Neutrophil (primary cell): ENCODE data around the gene TGFB1.

Source experiments
- H3K27ac ChIP-seq: fragments of 200-600 bp; sonication (generic); 2 replicates; pipeline ENCODE4 v1.5.1; 2016; ENCODE audit warnings: mild to moderate bottlenecking, moderate library complexity
- H3K27me3 ChIP-seq: fragments of 200-600 bp; sonication (generic); 2 replicates; pipeline ENCODE4 v1.6.0; 2016; ENCODE audit warnings: mild to moderate bottlenecking
- H3K36me3 ChIP-seq: fragments of 200-600 bp; sonication (generic); 2 replicates; pipeline ENCODE4 v1.5.1; 2017
- H3K4me1 ChIP-seq, 2 experiments: fragments of 200-600 bp in 1 of 2; sonication (generic) in 1 of 2; 1 replicate in 1 of 2; 2 replicates in 1 of 2; pipeline versions ENCODE4 v1.5.1 to v1.6.1; 2013 to 2016; ENCODE audit warnings: low read depth in 1 of 2, low read length in 1 of 2, mild to moderate bottlenecking in 1 of 2, moderate library complexity in 1 of 2; ENCODE audit not compliant: control insufficient read depth in 1 of 2, insufficient read depth in 1 of 2
- H3K4me3 ChIP-seq, 2 experiments: fragments of 200-600 bp in 1 of 2; sonication (generic) in 1 of 2; 1 replicate in 1 of 2; 2 replicates in 1 of 2; pipeline ENCODE4 v1.5.1; 2013 to 2016; ENCODE audit warnings: low read depth in 1 of 2, low read length in 1 of 2, mild to moderate bottlenecking in 1 of 2, moderate library complexity in 1 of 2
- H3K9me3 ChIP-seq: fragments of 200-600 bp; sonication (generic); 2 replicates; pipeline ENCODE4 v1.5.1; 2016
- CTCF ChIP-seq: fragments of 200-600 bp; sonication (generic); IDR thresholded peaks from 2 replicates; pipeline ENCODE4 v1.5.1; 2016; ENCODE audit warnings: antibody characterized with exemption

Gene TGFB1

DNA sequence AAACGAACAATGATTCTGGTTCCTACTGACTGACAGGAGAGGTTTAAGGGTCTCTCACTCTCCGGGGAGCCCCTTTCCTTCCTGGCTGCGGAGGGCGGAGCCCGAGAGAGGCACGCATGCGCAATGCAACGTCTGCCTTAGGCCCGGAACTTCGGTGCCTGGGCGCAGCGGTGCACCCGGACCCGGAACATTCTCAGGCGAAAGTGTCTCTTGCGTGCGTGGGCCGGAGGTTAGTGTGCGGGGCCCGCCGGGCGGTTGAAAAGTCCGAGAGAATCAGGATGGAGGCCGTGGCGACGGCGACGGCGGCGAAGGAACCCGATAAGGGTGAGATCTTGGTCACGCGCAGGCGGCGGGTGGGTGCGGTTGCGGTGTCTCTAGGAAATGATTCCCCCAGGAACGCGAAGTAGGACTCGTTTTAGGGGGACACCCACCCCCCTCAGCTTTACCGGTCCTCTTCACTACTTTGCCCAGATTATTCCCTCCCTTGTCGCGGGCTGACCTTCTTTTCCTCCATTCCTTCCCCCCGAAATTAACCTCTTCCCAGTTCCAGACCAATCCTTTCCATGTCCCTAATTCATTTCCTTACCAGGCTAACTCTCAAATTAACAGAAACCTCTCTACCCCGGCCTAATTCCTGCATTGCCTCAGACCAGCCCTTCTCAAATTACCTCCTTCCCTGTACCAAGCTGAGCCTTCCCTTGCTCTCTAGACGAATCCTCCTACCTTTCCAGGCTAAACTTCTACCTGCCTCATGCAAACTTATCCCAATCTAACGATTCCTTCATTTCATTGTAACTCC is 43.5 kb downstream of the TGFB1 start, which contains the start of gene CCDC97:
TSS of gene CCDC97 (plus strand) at position 140 of the 799 bp plus-strand sequence. CDS start at position 279, 139 bp downstream.
- peak; percentile 53 for TF ChIP-seq CTCF
- H3K36me3 ChIP-seq = peaks cover 42% of the 10 kb centered on the region
- H3K4me3 ChIP-seq = peak within 1 kb of the TSS; percentile 93 to 98
- peaks cover 45 to 53% of the 10 kb centered on the region in 2 experiments for H3K4me1 ChIP-seq
- no peaks in the 10 kb centered on the region for H3K9me3 ChIP-seq
- H3K27ac ChIP-seq = peak within 1 kb of the TSS; percentile 91
- H3K27me3 ChIP-seq = no peaks in the 10 kb centered on the region

DNA sequence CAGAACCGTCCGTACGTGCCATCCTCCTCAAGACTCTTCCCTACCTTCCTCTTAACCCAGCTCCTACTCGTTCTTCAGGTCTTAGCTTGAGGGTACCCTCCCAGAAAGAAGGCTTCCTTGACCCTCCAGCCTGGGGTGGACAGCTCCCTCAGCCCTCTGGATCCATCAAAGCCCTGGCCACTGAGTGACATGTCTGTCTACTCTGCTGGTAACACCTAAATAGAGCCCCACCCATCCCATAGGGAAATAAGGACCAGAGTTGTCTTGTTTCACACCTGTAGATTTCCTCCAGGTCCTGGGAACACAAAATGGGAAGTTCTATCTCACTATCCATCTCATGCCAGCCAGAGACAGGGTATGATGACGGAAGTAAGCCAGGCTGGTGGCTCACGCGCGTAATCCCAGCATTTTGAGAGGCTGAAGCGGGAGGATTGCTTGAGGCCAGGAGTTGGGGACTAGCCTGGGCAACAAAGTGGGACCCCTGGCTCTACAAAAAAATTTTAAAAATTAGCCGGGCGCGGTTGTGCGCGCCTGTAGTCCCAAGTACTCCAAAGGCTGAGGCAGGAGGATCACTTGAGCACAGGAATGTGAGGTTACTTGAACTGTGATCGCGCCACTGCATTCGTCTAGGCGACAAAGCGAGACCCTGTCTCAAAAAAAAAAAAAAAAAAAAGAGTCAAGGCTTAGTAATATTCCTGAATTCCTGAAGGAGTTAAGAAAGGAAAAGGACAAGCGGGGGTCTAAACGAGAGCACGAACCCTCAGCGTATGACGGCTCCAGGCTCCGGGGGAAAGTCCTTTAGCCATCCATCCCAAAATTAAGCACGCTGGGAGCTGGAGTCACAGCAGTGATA is 44.3 kb downstream of the TGFB1 start:
- peak overlapping the region; percentile 93 to 98 for H3K4me3 ChIP-seq
- H3K27me3 ChIP-seq = no peaks in the 10 kb centered on the region
- TF ChIP-seq CTCF = no peak
- H3K4me1 ChIP-seq = peaks cover 45 to 53% of the 10 kb centered on the region in 2 experiments
- peaks cover 46% of the 10 kb centered on the region for H3K36me3 ChIP-seq
- no peaks in the 10 kb centered on the region for H3K9me3 ChIP-seq
- peak overlapping the region; percentile 91 for H3K27ac ChIP-seq

- TF ChIP-seq CTCF = peak; percentile 94
- Histone ChIP-seq H3K4me1 (peaks cover 45 to 53% of the 10 kb centered on the region in 2 experiments), H3K36me3 (peaks cover 48% of the 10 kb centered on the region), H3K27me3 (no peaks in the 10 kb centered on the region), H3K27ac (peak overlapping the region; percentile 91), H3K4me3 (peak overlapping the region; percentile 35 to 98), H3K9me3 (no peaks in the 10 kb centered on the region)
Observed at GRCh38 chr19:41308450-41309179, 45.1 kb downstream of the TGFB1 start.

- Histone ChIP-seq H3K36me3 (peaks cover 48% of the 10 kb centered on the region), H3K4me1 (peaks cover 46 to 55% of the 10 kb centered on the region in 2 experiments), H3K27ac (peak overlapping the region; percentile 91), H3K9me3 (no peaks in the 10 kb centered on the region), H3K27me3 (no peaks in the 10 kb centered on the region), H3K4me3 (peak overlapping the region; percentile 35 to 98)
- no peak for TF ChIP-seq CTCF
Observed at GRCh38 chr19:41307954-41308449, 45.7 kb downstream of the TGFB1 start.
